ENCODE data around the gene TNFRSF9.
"Not testable (repeated sequence)": the region's sequence is repeated elsewhere in the genome, so short reads cannot be mapped to it uniquely, and the experiment has no call there.

The TNFRSF9 gene

DNA sequence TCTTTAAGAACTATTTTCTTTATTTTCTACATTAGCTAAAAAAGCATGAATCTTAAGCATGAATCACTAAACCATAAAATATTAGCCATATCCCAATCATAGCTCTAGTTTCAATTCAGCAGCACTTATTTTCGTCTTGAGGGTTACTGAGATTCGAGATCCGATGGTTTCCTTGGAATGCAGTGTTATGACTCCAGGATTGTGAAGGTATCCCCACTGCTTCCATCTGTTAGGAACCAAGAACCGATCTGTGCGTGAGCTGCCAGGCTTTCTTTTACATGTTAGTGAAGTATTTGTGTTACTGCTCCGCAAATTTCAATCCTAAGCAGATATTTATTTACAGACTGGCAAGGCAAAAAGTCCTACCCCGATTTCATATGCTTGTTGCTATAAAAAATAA lies 18.8 kb downstream of the TNFRSF9 start:
- no peak for DNase-seq (ENCODE audit: extremely low read depth in 1 of 2, low read depth in 1 of 2)

DNA sequence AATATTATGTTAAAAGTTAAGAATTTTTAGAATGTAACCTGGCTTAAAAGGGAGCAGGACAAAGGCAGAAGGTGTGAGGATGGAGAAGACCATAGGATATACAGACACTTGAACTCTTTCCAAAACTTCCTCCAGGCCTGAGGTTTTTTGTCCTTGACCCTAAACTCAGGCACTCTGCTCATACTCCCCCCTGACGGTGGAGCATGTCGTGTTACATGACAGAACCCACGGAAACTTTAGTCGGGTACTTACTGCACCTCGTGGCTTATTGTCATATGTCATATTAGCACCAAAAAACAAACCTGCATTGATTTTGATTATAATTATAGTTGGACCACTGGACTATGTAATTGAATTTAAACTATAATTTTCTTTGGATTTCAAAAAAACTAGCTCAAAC lies 20.8 kb downstream of the TNFRSF9 start:
- DNase-seq (ENCODE audit: extremely low read depth in 1 of 2, low read depth in 1 of 2), result no peak

DNA sequence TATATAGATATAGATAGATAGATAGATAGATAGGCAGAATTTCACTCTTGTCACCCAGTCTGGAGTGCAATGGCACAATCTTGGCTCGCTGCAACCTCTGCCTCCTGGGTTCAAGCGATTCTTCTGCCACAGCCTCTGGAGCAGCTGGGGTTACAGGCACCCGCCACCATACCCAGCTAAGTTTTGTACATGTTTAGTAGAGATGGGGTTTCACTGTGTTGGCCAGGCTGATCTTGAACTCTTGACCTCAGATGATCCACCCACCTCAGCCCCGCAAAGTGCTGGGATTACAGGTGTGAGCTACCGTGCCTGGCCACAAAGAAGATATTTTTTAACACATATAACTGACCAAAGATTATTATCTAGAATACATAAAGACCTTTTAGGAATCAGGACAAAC lies 22.7 kb downstream of the TNFRSF9 start:
- DNase-seq (ENCODE audit: extremely low read depth in 1 of 2, low read depth in 1 of 2), result not testable (repeated sequence)

GRCh38 chr1:7916501-7916830 lies 24.2 kb downstream of the TNFRSF9 start:
- DNase-seq (ENCODE audit: extremely low read depth in 1 of 2, low read depth in 1 of 2), result no peak

DNA sequence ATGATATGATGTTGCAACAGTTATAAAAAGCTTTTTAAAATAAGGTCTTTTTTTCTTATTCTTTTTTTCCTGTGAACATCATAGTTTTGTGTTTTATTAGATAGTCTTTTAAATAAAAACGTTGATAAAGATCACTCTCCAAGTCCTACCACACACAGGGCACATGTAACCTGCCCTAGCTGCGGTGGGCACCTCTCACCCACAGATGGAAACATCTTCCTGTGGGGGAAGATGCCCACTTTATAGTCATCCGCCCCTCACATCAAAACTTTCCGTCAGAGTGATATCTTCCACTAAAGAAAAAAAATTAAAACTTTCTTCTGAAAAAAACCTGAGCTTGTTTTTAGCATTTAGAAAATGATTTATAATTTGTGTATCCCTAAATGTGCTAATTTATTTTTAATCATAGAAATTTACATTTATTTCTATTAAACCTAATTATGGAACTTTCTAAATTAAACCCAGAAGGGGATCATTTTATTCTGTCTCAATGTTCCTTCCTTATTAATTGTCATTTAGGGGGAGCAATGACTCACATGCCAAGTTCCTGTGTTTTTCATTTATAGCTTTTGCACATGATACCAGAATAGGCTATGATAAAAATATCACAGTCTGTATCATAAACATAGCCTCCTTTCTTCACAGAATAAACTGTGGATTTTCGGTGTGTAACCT lies 24.7 kb downstream of the TNFRSF9 start:
- DNase-seq (ENCODE audit: extremely low read depth in 1 of 2, low read depth in 1 of 2), result peak in 1 of 2 donors; percentile 28

DNA sequence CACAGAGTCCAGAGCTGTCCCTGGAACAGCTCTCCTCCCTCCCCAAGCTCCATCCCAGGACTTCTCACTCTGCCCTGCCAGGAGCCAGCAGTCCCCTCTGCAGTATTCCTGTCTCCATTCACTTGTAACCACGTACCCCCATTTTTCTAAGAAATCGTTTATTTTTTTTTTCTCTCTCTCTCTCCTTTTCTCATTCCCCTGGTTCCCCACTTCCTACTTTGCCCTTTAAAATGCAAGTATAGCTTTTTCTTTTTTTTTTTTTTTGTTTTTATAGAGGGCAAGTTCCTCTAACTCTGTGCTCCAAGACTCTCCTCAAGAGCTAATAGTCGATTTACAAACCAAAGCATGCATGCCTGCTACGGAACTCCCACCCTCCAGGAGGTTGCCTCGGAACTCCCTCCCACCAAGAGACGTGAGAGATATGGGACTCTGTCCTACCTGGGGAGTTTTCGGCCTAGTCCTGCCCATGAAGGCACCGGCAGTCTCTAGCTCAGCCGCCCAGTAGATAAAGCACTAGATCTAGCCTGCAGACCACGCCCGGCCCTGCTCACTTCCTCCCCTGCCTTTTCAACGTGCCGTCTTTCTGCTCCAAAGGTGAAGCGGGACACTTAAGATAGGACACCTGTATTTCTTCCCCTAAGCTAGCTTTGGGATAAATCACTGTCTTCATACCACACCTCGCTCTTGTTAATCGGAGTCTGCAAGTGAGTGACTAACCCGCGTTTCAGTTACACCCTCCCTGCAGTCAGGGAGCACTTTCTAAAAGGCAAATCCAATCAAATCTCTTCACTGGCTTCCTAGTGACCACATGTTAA lies 27.7 kb downstream of the TNFRSF9 start:
- DNase-seq (ENCODE audit: extremely low read depth in 1 of 2, low read depth in 1 of 2), result no peak

DNA sequence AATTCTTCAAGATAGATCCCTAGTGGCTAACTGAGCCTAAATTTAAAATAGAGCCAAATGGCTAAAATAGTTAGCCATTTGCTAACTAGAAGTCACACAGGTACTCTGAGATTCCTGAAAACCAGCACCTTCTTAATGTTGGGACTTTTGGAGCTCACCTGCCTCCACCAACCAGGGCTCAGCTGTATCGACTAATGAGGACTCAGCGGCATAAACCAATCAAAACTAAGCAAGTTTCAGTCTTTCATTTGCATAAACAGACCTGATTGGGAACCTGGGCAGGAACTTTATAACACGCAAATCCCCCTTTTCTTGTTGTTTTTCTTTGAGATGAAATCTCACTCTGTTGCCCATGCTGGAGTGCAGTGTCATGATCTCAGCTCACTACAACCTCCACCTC lies 28.5 kb downstream of the TNFRSF9 start:
- DNase-seq (ENCODE audit: extremely low read depth in 1 of 2, low read depth in 1 of 2), result no peak

- DNase-seq (ENCODE audit: extremely low read depth in 1 of 2, low read depth in 1 of 2), result no peak
Observed at GRCh38 chr1:7905262-7905661, 35.4 kb downstream of the TNFRSF9 start.

DNA sequence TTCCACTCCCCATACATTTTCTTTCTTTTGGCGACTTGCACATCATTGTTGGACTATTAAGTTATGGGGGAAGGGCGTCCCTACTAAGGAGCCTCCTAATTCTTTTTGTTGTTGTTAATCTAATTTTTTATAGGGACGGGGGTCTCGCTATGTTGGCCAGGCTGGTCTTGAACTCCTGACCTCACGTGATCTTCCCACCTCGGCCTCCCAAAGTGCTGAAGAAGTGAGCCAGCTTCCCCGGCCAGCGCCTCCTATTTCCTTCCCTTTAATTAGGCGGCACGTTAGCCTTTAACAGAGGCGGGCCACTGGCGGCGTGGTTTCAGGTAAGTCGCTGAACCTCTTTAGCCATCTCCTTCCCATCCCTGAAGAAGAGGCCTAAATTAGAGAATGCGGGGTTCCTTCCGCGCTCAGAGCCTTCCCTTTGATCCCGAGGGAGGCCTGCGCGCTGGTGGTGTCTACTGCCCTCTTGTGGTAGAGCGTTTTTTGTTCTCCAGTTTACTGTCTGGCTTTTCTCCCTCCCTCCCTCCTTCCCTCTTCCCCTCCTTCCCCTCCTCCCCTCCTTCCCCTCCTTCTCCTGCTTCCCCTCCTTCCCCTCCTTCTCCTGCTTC lies 38.1 kb downstream of the TNFRSF9 start:
- DNase-seq (ENCODE audit: extremely low read depth in 1 of 2, low read depth in 1 of 2), result peak; percentile 29 to 31

DNA sequence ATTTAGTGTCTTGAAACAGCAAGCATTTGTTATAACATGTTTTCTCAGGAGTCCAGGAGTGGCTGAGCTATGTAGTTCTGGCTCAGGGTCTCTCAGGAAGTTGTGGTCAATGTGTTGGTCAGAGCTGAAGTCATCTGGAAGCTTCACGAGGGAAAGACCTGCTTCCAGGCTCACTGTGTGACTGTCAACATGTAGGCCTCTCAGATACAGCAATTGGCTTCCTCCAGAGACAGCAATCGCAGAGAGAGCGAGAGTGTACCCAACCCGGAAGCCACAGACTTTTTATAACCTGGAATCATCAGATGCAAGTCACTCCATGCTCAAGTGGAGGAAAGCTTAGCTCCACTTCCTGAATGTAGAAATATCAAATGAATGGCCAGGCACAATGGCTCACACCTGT lies 40.9 kb downstream of the TNFRSF9 start:
- no peak for DNase-seq (ENCODE audit: extremely low read depth in 1 of 2, low read depth in 1 of 2)

DNA sequence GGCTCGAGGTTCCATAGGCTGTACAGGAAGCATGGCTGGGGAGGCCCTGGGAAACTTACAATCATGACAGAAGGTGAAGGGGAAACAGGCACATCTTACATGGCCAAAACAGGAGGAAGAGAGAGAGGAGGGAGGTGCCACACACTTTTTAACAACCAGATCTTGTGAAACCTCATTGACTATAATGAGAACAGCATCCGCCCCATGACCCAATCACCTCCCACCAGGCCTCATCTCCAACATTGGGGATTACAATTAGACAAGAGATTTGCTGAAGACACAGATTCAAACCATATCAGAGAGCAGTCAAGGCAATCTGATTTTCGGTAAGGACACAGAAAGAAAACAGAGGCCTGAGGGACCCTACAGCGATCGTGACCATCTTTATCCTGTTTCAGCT lies 41.7 kb downstream of the TNFRSF9 start:
- no peak for DNase-seq (ENCODE audit: extremely low read depth in 1 of 2, low read depth in 1 of 2)

- DNase-seq (ENCODE audit: extremely low read depth in 1 of 2, low read depth in 1 of 2), result no peak
Observed at GRCh38 chr1:7896994-7897393, 43.6 kb downstream of the TNFRSF9 start.

DNA sequence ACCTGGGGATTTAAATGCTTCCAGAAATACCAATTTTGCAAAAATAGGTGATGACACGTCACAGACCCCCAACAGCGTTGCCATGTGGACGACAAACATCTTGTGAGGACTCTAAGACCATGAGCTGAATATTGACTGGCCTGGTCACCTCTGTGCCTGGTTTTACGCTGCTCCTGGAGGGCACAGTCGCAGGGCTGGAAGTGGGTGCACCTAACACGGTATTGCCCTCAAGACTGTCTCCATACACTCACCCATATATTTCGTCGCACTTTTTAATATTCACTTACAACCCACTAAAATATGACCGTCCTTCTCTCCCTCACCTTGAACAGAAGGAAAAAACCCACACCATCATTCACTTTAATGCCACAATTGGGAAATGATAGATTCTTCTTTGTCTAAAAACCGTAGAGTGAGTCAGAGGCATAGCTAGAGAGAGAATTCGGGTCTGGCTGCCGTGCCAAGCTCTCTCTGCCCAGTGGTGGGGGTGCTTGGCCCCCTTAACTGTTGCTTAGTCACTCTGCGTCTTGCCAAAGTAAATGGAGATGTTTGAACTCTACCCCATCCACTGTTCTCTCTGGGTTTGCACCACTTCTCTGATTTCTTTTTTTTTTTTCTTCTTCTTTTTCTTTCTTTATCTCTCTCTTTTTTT lies 47.0 kb downstream of the TNFRSF9 start:
- no peak for DNase-seq (ENCODE audit: extremely low read depth in 1 of 2, low read depth in 1 of 2)

GRCh38 chr1:7891804-7892203 lies 48.8 kb downstream of the TNFRSF9 start:
- no peak for DNase-seq (ENCODE audit: extremely low read depth in 1 of 2, low read depth in 1 of 2)

DNA sequence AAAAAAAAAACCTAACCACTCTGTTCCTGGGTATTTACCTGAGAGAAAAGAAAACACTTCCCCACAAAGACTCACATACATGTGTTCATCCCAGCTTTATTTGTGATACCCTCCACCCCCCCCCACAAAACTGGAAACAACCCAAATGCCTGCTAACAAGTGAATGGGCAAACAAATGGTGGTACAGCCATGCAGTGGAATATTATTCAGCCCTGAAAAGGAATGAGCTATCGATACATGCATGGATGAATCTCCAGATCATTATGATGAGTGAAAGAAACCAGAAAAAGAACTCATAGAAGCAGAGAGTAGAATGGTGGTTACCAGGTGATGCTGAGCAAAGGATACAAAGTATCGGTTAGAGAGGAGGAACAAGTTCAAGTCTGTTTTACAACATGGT lies 49.8 kb downstream of the TNFRSF9 start:
- no peak for DNase-seq (ENCODE audit: extremely low read depth in 1 of 2, low read depth in 1 of 2)

DNA sequence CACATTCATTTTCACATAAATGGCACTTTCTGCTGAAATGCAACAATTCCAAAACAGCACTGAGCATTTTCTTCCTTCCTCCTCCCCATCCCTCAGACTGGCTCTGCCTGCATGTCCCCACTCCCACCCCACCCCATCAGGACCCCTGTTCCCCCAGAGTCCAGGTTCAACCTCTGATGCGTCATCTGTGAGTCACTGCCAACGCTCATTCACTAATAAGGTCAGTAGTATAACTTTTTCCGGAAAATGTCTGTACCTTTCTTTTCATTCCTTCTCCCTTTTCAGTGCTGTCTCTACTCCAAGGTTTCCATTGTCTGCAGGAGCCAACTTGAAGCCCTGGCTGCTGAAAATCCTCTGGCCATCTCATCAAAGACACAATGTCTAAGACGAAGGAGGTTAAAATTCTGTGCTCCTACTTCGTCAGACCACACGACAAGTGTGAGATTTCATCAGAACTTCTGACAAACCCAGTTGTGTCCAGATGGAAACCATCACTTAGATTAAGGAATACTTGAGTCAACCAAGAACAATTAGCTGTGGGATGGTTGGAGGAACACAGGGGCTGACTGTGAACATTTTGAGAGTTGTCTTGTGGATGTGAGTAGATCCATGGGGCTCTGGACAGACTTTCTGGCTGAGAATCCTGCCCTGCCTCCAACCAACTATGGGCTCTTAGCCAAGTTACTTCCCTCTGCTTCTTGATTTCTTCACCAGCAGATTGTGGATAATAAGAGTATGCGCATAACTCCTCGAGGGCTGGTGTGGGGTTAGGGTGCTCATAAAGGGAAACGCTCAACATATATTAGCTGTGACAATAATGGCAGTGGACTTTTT lies 52.2 kb downstream of the TNFRSF9 start:
- DNase-seq (ENCODE audit: extremely low read depth in 1 of 2, low read depth in 1 of 2), result no peak

- DNase-seq (ENCODE audit: extremely low read depth in 1 of 2, low read depth in 1 of 2), result no peak
Observed at GRCh38 chr1:7886405-7886745, 54.3 kb downstream of the TNFRSF9 start.

GRCh38 chr1:7885513-7886404 lies 54.9 kb downstream of the TNFRSF9 start:
- DNase-seq (ENCODE audit: extremely low read depth in 1 of 2, low read depth in 1 of 2), result no peak

- DNase-seq (ENCODE audit: extremely low read depth in 1 of 2, low read depth in 1 of 2), result no peak
Observed at GRCh38 chr1:7884757-7885156, 55.9 kb downstream of the TNFRSF9 start.

GRCh38 chr1:7879228-7879627 lies 61.4 kb downstream of the TNFRSF9 start:
- DNase-seq (ENCODE audit: extremely low read depth in 1 of 2, low read depth in 1 of 2), result no peak

Data from activated CD8-positive, alpha-beta memory T cell treated with anti-CD3 and anti-CD28 coated beads for 1 hour (primary cell).